GM18909 (cell line): ENCODE measurements around the gene S1PR4.
"Not testable (repeated sequence)": the region's sequence is repeated elsewhere in the genome, so short reads cannot be mapped to it uniquely, and the experiment has no call there.

ENCODE experiments used
- ATAC-seq: cut with Tn5 transposase; IDR thresholded peaks from one replicate; pipeline ENCODE4 v1.9.1; 2021; ENCODE audit warnings: mild to moderate bottlenecking; ENCODE audit not compliant: unreplicated experiment, poor library complexity

Gene S1PR4

DNA sequence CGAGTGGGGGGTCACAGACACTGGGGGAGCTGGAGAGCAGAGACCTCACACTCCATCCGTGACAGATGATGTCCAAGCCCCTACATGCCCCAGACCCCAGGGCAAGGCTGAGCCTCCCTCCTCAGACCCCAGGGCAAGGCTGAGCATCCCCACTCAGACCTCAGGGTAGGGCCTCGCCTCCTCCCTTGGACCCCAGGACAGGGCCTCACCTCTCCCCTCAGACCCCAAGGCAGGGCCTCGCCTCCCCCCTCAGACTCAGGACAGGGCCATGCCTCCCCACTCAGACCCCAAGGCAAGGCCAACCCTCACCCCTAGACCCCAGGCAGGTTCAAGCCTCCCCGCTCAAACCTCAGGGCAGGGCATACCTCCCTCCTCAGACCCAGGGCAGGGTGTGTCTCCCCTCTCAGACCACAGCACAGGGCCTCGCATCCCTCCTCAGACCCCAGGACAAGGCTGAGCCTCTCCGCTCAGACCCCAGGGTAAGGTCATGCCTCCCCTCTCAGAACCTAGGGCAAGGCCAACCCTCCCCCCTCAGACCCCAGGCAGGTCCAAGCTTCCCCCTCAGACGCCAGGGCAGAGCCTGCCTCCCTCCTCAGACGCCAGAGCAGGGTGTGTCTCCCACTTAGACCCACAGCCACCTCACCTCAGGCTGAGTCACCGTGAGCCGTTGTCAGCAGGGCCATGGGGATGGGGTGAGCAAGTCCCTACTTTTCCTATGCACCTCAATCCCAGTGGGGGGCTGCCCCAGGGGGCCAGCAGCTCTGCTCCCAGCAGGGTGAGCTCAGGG, 1.7 kb upstream of the S1PR4 start:
- ATAC-seq: no peak

- peak; percentile 8 for ATAC-seq
Observed at GRCh38 chr19:3178973-3179738, 587 bp downstream of the S1PR4 start.

- ATAC-seq: no peak
Observed at GRCh38 chr19:3179739-3180293, 1.2 kb downstream of the S1PR4 start.

DNA sequence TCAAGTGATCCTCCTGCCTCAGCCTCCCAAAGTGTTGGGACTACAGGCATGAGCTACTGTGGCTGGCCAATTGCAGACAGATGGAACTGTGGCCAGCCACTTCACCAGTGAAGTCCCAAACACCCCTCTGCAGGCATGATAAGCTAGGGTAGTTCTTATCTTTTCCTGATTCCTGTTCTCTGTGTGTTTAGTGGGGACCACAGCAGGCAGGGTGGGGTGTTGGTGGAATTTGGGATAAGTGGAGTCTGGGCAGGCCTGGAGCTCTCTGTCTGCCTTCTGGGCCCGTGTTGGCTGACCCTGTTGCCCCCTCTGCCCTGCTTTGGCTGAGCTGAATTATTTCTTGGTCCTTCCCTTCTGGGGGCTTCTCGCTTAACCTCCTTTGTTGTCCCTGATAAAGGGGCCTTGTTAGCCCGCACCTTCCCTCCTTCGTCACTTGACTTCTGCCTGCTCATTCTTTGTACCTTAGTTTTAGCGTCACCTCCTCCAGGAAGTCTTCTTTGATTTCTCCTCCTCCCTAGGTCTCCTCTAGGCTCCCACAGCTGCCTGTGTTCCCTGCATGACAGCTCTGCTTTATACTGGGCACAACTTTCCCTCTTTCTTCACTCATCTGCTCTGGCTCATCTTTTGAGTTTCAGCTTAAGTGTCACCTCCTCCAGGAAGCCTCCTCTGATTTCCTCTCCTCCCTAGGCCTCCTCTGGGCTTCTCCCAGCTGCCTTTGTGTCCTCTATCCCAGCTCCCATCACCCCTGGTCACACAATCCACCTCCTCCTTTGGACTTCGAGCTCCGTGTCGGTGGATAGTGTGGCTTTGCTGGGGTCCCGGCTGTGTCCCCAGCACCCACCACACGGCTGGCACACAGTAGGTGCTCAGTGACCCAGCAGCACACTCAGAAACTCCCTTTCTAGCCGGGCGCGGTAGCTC, 5.4 kb downstream of the S1PR4 start:
- ATAC-seq: no peak

- ATAC-seq: peak; percentile 20
Observed at GRCh38 chr19:3184847-3185460, 6.4 kb downstream of the S1PR4 start.

DNA sequence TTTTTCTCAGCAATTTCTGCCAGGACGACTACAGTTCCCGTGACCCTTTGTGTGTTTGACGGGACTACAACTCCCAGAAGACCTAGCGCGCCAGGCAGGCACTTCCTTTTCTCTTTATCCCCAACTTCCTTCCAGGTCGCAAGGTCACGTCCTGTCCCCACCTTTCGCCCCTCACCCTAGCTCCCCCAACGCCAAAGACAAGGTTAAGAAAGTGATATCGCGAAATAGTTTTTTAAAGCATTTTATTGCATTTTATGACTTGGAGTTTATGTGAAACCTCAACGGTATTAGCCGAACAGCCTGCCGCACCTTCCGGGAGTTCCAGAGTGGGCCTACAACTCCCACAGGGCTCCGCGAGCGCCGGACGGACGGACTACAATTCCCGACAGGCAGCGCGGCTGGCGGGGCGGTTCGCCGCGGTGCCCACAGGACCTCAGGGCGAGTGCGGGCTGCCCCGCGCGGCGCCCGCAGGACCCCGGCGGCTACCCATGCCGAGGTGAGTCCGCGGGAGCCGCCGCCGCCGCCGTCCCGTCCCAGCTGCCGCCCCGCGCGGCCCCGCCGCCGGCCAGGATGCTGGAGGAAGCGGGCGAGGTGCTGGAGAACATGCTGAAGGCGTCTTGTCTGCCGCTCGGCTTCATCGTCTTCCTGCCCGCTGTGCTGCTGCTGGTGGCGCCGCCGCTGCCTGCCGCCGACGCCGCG, 7.0 kb downstream of the S1PR4 start, which contains the start of gene NCLN:
TSS of gene NCLN (plus strand) at position 470 of the 699 bp plus-strand sequence. CDS start at position 571, 101 bp downstream.
- ATAC-seq: peak; percentile 81

DNA sequence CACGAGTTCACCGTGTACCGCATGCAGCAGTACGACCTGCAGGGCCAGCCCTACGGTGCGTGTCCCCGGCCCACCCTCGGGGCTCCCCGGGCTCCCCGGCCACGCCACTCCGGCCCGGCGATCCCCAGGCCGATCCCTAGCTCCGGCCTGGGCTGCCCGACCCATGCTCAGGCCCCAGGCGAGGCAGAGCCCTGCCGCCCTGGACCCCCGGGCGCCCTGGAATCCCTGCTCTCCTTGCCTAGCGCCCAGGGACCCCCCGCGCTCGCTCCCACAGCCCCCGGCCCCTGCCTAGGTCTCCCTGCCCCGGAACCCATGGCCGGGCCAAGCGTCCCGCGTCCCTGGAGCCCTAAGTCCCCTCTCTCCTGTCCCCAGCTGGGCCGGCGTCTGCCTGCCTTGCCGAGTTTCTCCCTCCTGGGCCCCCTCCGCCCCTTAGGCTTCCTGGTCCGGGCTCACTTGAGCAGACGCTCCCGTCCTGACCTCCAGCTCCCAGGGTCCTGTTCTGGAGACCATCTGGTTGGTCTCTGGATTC, 7.7 kb downstream of the S1PR4 start:
- peak; percentile 22 for ATAC-seq

GRCh38 chr19:3186891-3187661, 8.5 kb downstream of the S1PR4 start:
- ATAC-seq: no peak

DNA sequence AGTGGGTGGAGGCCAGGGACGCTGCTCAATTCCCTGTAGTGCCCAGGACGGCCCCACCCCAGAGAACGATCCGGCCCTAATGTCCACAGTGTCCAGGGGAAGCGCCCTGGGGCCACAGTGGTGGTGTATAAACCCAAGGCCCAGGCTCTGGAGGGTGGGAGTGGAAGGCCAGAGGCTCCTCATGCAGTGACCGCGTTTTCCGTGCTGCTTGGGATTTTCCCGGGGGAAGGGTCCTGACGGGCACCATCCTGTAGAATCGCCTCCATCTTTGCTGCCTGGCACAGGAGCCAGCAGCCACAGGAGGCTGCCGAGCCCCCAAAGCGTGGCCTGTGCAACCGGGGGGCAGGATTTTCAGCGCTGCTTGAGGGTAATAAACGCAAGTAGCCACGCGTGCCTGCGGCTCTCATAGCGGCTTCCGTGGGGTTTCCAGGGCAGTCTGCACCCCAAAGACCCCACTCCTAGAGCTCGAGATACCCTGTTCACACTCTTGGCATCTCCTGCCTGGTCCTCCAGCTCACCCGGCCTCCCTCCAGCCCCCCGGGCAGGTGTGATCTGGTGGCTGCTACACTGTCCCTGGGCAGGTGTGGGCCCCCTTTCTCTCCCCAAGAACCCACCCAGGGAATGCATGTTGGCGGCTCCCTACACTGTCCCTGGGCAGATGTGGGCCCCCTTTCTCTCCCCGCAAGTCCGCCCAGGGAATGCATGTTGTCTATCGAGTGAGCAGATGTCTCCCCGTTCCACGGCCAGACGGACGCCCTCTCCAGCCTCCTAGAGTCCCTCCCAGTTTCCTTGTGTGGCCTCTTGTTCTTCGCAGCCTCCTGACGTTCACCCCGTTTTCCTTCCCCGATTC, 9.3 kb downstream of the S1PR4 start:
- ATAC-seq: no peak

DNA sequence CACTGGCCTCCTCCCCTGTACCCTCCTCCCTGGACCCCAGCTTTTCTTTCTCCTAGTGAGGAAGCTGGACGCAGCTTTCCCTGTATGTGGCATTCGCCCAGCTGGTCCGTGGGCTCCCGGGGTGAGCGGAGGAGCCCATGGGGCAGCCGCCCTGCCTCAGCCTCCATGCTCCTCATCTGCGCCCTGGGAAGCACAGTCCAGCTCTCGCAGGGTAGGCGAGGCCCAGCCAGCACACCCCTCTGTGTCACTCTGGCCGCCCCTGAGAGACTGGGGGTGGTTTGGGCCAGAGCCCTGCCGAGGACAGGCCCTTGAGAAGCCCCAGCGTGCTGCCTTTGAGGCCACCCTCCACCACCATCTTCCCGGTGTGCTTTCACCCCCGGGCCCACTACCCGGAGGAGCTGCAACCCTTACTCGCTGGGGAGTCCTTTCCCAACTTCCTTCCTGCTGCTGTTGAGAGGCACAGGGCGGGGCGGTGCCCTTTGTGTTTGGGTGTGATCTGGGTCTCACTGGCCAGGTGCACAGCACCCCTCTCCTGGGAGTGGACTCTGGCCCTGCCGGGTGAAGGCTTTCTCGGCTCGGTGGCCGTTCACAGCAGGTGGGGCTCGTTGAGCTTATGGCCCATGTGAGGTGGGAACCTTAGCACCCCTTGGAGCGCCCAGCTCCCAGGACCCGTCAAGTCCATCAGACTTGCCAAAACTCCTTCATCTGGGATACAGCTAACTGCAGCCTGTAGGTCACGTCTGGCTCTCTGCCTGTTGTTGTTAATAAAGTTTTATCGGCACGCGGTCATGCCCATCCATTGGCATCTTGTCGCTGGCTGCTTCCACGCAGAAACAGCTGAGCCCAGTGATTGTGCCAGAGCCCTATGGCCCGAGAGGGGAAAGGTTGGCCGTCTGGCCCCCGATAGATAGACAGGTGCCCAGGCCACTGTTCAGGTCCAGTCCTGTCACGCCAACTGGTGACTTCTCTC, 10.3 kb downstream of the S1PR4 start:
- no peak for ATAC-seq

DNA sequence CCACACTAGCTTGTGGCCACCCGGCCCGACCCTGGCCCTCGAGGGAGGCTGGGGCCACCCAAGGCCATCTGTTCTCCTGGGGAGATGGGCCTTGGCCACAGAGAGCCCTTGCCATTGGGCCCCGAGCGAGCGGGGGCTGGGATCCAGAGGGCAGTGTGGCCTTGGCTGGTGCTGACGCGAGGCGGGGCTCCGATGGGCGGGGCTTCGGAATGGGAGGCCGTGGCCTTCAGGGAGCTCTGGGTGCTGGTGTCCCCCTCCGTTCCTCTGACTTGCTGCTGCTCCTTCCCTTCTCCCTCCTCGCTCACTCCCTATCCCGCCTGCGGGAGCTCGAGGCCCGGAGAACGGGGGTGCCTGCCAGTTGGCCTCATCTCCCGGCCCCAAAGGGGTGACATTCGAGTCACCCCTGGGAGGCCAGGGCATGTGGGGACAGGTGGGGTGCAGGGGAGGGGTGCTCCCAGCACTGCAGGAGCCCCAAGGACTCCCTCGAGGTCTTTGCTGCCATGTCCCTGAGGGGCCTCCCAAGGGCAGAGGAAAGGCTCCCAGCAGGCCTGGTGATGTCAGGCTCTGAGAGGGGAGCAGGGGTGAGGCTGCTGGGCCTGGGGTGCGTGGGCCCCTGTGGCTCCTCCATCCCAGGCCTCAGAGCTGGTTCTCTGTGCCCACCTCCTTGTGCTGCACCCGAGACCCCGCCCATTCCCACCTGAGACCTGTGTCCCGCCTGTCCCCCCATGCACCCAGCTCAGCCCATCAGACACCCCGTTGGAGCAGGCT, 11.3 kb downstream of the S1PR4 start:
- no peak for ATAC-seq

GRCh38 chr19:3190470-3190770, 11.9 kb downstream of the S1PR4 start:
- no peak for ATAC-seq

- no peak for ATAC-seq
Observed at GRCh38 chr19:3190921-3191805, 12.6 kb downstream of the S1PR4 start.

DNA sequence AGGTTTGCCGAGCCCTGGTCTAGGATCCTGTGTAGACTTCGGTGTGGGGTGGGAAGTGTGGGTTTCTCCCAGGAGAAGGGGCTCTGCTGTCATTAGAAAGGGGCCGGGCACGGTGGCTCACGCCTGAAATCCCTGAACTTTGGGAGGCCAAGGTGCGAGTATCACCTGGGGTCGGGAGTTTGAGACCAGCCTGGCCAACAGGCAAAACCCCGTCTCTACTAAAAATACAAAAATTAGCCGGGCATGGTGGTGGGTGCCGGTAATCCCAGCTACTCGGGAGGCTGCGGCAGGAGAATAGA, 13.2 kb downstream of the S1PR4 start:
- not testable (repeated sequence) for ATAC-seq

GRCh38 chr19:3192228-3192635, 13.7 kb downstream of the S1PR4 start:
- no peak for ATAC-seq
